HepG2 (cell line): ENCODE results near the gene IDH3G. TPM values are rescaled to one million over a fixed set of nuclear protein-coding genes. Genes with fewer than 3 reads are reported as not detected.

Experiments
- ELF1 ChIP-seq: sonication (generic); formaldehyde crosslinking; IDR thresholded peaks from 2 replicates; pipeline ENCODE4 v1.4.0; 2020; ENCODE audit warnings: missing genetic modification reagents
- KMT2B ChIP-seq: IDR thresholded peaks from 2 replicates; pipeline ENCODE4 v1.6.1; 2016; ENCODE audit warnings: missing genetic modification reagents, missing compliant biosample characterization
- MZF1 ChIP-seq: sonication (generic); formaldehyde crosslinking; IDR thresholded peaks from 2 replicates; pipeline ENCODE4 v1.8.1; 2023; ENCODE audit warnings: mild to moderate bottlenecking, missing genetic modification reagents, borderline replicate concordance
- REPIN1 ChIP-seq: sonication (generic); formaldehyde crosslinking; IDR thresholded peaks from 2 replicates; pipeline ENCODE4 v1.8.0; 2022; ENCODE audit warnings: missing genetic modification reagents, low read depth, mild to moderate bottlenecking, borderline replicate concordance
- REXO4 ChIP-seq: sonication (generic); formaldehyde crosslinking; IDR thresholded peaks from 2 replicates; pipeline ENCODE4 v1.8.0; 2022; ENCODE audit warnings: missing genetic modification reagents, mild to moderate bottlenecking, borderline replicate concordance
- SALL2 ChIP-seq: sonication (generic); formaldehyde crosslinking; IDR thresholded peaks from 2 replicates; pipeline ENCODE4 v1.8.1; 2023; ENCODE audit warnings: mild to moderate bottlenecking, missing genetic modification reagents, inconsistent platforms
- SMYD3 ChIP-seq: sonication (generic); formaldehyde crosslinking; IDR thresholded peaks from 2 replicates; pipeline ENCODE4 v1.8.1; 2023; ENCODE audit warnings: mild to moderate bottlenecking, missing genetic modification reagents
- ZNF234 ChIP-seq: sonication (generic); formaldehyde crosslinking; conservative IDR thresholded peaks from 2 replicates; pipeline ENCODE4 v1.5.1; 2020; ENCODE audit warnings: mild to moderate bottlenecking, missing genetic modification reagents
- ZNF570 ChIP-seq: sonication (generic); formaldehyde crosslinking; IDR thresholded peaks from 2 replicates; pipeline ENCODE4 v1.4.0; 2020; ENCODE audit warnings: mild to moderate bottlenecking, missing genetic modification reagents, borderline replicate concordance
- ZNF605 ChIP-seq: sonication (generic); formaldehyde crosslinking; IDR thresholded peaks from 2 replicates; pipeline ENCODE4 v1.8.0; 2022; ENCODE audit warnings: mild to moderate bottlenecking, missing genetic modification reagents
- ZNF773 ChIP-seq: sonication (generic); formaldehyde crosslinking; IDR thresholded peaks from 2 replicates; pipeline ENCODE4 v1.4.0; 2020; ENCODE audit warnings: missing genetic modification reagents, borderline replicate concordance
- ZSCAN29 ChIP-seq: sonication (generic); formaldehyde crosslinking; conservative IDR thresholded peaks from 2 replicates; pipeline ENCODE4 v1.4.0; 2020; ENCODE audit warnings: mild to moderate bottlenecking, missing genetic modification reagents
- polyA plus RNA-seq, 8 experiments: library from polyadenylated mRNA; depleted of rRNA in 3 of 8; stranded (reverse) in 7 of 8; unstranded in 1 of 8; fragments of >200 nt; fragmentation: Illumina TruSeq in 4 of 8; extraction: Trizol in 4 of 8; gene quantifications; 2 replicates each; pipeline versions ENCODE4 v1.2.1 to v1.2.3, GENCODE V29; 2011 to 2016; ENCODE audit warnings: low read depth in 4 of 8, missing spikeins in 1 of 8, mixed read lengths in 1 of 8; ENCODE audit not compliant: insufficient read depth in 1 of 8
- total RNA-seq, 5 experiments: library from RNA; depleted of rRNA; stranded (reverse); fragments of >200 nt; fragmentation: Illumina TruSeq; extraction: Trizol; gene quantifications; 2 replicates each; pipeline ENCODE4 v1.2.3, GENCODE V29; 2016; ENCODE audit warnings: low read depth in 1 of 5
- TF ChIP-seq, protein P1 (sequence below): sonication (generic); formaldehyde crosslinking; IDR thresholded peaks from 2 replicates; pipeline ENCODE4 v1.5.0; 2020; ENCODE audit warnings: missing genetic modification reagents
- TF ChIP-seq, protein P2 (sequence below): sonication (generic); formaldehyde crosslinking; IDR thresholded peaks from 2 replicates; pipeline ENCODE4 v1.4.0; 2020; ENCODE audit warnings: missing genetic modification reagents
- TF ChIP-seq, protein P3 (sequence below): IDR thresholded peaks from 2 replicates; pipeline ENCODE4 v1.4.0; 2020; ENCODE audit warnings: mild to moderate bottlenecking, missing genetic modification reagents
- TF ChIP-seq, protein P4 (sequence below): sonication (generic); formaldehyde crosslinking; IDR thresholded peaks from 2 replicates; pipeline ENCODE4 v1.8.1; 2023; ENCODE audit warnings: mild to moderate bottlenecking, missing genetic modification reagents

Gene IDH3G
- total and polyA plus RNA-seq, 2 of the 13 experiments (the other 11 are each of a cell fraction or from before 2014, with no cell fraction given) = 18.7 to 35.5 TPM

DNA sequence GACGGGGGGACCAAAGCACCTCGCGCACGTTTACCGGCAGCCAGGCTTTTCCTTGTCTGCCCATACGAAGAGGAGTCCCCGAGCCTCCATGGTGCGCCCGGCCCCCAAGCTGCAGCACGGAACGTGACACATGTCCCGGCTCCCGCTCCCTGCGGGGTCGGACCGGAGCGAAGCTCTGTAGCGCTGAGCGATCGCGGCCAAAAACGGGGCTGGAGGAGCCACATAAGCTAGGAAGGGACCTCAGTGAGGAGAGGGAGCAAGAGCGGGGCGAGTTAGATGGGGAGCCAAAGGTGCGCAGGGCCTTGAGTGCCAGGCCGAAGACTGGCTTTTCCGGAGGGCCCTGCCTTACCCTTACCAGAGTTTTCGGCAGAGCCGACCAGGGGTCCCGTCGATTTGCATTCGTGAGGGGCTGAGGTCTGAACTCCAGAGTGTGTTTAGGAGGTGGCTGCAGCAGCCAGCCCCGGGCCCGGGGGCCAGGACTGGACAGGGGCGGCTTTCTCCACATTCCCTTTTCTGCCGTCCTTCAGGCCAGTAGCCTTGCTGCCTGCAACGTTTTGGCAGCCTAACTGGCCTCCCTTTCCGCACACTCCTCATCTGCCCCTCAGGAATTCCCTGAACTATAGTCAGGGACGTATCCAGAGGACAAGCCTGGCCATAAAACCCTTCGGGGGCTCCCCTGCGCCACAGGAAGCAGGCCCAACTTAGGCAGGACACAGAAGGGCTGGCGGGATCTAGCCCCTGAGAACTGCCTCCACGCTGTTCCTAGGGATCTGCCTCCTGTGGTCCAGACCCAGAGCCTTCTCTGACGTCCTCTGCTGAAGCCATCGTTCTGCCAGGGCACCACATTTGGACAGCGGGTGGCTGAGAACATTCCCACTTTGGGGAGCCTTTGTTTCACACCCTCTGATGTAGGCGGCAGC lies 982 bp upstream of the IDH3G start (continued):
- TF ChIP-seq, protein P1, sequence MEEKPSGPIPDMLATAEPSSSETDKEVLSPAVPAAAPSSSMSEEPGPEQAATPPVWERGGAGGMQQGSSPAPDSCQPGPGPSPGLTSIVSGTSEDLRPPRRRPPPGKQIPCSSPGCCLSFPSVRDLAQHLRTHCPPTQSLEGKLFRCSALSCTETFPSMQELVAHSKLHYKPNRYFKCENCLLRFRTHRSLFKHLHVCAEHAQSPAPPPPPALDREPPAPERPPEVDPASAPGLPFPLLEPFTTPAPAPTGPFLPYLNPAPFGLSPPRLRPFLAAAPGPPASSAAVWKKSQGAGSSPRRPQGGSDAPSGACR (CRISPR knock-in tag) = no peak
- TF ChIP-seq, protein P2, sequence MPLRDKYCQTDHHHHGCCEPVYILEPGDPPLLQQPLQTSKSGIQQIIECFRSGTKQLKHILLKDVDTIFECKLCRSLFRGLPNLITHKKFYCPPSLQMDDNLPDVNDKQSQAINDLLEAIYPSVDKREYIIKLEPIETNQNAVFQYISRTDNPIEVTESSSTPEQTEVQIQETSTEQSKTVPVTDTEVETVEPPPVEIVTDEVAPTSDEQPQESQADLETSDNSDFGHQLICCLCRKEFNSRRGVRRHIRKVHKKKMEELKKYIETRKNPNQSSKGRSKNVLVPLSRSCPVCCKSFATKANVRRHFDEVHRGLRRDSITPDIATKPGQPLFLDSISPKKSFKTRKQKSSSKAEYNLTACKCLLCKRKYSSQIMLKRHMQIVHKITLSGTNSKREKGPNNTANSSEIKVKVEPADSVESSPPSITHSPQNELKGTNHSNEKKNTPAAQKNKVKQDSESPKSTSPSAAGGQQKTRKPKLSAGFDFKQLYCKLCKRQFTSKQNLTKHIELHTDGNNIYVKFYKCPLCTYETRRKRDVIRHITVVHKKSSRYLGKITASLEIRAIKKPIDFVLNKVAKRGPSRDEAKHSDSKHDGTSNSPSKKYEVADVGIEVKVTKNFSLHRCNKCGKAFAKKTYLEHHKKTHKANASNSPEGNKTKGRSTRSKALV (CRISPR knock-in tag) = 0 out of 2 replicates have a peak, but pooled peaks have one; percentile 8
- TF ChIP-seq REPIN1 = no peak
- TF ChIP-seq ZNF570 (CRISPR knock-in tag) = no peak
- no peak for TF ChIP-seq ZNF234 (CRISPR knock-in tag)
- no peak for TF ChIP-seq SALL2
- TF ChIP-seq, protein P3, sequence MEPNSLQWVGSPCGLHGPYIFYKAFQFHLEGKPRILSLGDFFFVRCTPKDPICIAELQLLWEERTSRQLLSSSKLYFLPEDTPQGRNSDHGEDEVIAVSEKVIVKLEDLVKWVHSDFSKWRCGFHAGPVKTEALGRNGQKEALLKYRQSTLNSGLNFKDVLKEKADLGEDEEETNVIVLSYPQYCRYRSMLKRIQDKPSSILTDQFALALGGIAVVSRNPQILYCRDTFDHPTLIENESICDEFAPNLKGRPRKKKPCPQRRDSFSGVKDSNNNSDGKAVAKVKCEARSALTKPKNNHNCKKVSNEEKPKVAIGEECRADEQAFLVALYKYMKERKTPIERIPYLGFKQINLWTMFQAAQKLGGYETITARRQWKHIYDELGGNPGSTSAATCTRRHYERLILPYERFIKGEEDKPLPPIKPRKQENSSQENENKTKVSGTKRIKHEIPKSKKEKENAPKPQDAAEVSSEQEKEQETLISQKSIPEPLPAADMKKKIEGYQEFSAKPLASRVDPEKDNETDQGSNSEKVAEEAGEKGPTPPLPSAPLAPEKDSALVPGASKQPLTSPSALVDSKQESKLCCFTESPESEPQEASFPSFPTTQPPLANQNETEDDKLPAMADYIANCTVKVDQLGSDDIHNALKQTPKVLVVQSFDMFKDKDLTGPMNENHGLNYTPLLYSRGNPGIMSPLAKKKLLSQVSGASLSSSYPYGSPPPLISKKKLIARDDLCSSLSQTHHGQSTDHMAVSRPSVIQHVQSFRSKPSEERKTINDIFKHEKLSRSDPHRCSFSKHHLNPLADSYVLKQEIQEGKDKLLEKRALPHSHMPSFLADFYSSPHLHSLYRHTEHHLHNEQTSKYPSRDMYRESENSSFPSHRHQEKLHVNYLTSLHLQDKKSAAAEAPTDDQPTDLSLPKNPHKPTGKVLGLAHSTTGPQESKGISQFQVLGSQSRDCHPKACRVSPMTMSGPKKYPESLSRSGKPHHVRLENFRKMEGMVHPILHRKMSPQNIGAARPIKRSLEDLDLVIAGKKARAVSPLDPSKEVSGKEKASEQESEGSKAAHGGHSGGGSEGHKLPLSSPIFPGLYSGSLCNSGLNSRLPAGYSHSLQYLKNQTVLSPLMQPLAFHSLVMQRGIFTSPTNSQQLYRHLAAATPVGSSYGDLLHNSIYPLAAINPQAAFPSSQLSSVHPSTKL = no peak
- TF ChIP-seq ZNF605 (CRISPR knock-in tag) = 0 out of 2 replicates have a peak, but pooled peaks have one; percentile 12
- TF ChIP-seq KMT2B = no peak
- no peak for TF ChIP-seq MZF1 (CRISPR knock-in tag)
- TF ChIP-seq ELF1 (CRISPR knock-in tag) = no peak
- TF ChIP-seq ZNF773 (CRISPR knock-in tag) = peak; percentile 6; the same call in 1 of the 2 replicates
- no peak for TF ChIP-seq REXO4 (CRISPR knock-in tag)
- TF ChIP-seq ZSCAN29 (CRISPR knock-in tag) = no peak
- TF ChIP-seq SMYD3 (CRISPR knock-in tag) = no peak
- TF ChIP-seq, protein P4, sequence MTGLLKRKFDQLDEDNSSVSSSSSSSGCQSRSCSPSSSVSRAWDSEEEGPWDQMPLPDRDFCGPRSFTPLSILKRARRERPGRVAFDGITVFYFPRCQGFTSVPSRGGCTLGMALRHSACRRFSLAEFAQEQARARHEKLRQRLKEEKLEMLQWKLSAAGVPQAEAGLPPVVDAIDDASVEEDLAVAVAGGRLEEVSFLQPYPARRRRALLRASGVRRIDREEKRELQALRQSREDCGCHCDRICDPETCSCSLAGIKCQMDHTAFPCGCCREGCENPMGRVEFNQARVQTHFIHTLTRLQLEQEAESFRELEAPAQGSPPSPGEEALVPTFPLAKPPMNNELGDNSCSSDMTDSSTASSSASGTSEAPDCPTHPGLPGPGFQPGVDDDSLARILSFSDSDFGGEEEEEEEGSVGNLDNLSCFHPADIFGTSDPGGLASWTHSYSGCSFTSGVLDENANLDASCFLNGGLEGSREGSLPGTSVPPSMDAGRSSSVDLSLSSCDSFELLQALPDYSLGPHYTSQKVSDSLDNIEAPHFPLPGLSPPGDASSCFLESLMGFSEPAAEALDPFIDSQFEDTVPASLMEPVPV (CRISPR knock-in tag) = 0 out of 2 replicates have a peak, but pooled peaks have one; percentile 61
- TF ChIP-seq, all 625 proteins: peak for 15
